ENCODE data around the gene DPF3.

GRCh38 chr14:72779679-72780078, 114.2 kb downstream of the DPF3 start:
- TF ChIP-seq CTCF (IDR thresholded peaks at IDR 0.05 in 2 of 3, conservative IDR thresholded peaks at IDR 0.05 in 1 of 3; ENCODE audit: insufficient read depth in 2 of 3, low read depth in 1 of 3, low read length in 3 of 3) = no peak
- no peak for TF ChIP-seq CHD2 (IDR thresholded peaks at IDR 0.05; ENCODE audit: low read depth, low read length)
- TF ChIP-seq ZNF280B (CRISPR knock-in tag; IDR thresholded peaks at IDR 0.05) = no peak
- no peak for TF ChIP-seq POLR2A (conservative IDR thresholded peaks at IDR 0.05)
- no peak for TF ChIP-seq RBM25 (IDR thresholded peaks at IDR 0.05; ENCODE audit: low read depth, low read length, severe bottlenecking)
- no peak for TF ChIP-seq ZFP30 (CRISPR knock-in tag; IDR thresholded peaks at IDR 0.05; ENCODE audit: borderline replicate concordance)
- no peak for TF ChIP-seq UBTF (IDR thresholded peaks at IDR 0.05; ENCODE audit: borderline replicate concordance in 1 of 2, low read depth in 2 of 2, low read length in 2 of 2)
- TF ChIP-seq ZNF41 (CRISPR knock-in tag; conservative IDR thresholded peaks at IDR 0.05) = no peak
- TF ChIP-seq TBP (optimal IDR thresholded peaks at IDR 0.05; ENCODE audit: low read depth, low read length) = no peak

Measured in K562 (cell line).